ENCODE results near the gene CCNF. TPM values are rescaled to one million over a fixed set of nuclear protein-coding genes. Genes with fewer than 3 reads are reported as not detected.
"Not testable (repeated sequence)": the region's sequence is repeated elsewhere in the genome, so short reads cannot be mapped to it uniquely, and the experiment has no call there.

CCNF gene
- total and polyA plus RNA-seq, 4 donors: 2.0 to 7.5 (median 2.8) TPM

- Histone ChIP-seq H3K36me3 (ENCODE audit: control insufficient read depth in 4 of 4, insufficient read depth in 4 of 4, low read length in 4 of 4) (no peaks in the 10 kb centered on the region), H3K9ac (ENCODE audit: insufficient read depth in 1 of 2, low read length in 2 of 2) (no peak overlapping the region), H3K27ac (ENCODE audit: low read depth in 1 of 2, low read length in 1 of 2) (no peak overlapping the region), H3K27me3 (ENCODE audit: control insufficient read depth in 3 of 3, insufficient read depth in 3 of 3, low read length in 2 of 3) (no peaks in the 10 kb centered on the region), H3K4me3 (no peak overlapping the region), H3K9me3 (ENCODE audit: control insufficient read depth in 4 of 4, insufficient read depth in 3 of 4, low read length in 3 of 4) (peaks cover 0 to 5% (median 2%) of the 10 kb centered on the region in 4 donors), H3K4me1 (ENCODE audit: control insufficient read depth in 5 of 5, insufficient read depth in 5 of 5, low read length in 5 of 5) (no peaks in the 10 kb centered on the region)
- TF ChIP-seq, protein P1, sequence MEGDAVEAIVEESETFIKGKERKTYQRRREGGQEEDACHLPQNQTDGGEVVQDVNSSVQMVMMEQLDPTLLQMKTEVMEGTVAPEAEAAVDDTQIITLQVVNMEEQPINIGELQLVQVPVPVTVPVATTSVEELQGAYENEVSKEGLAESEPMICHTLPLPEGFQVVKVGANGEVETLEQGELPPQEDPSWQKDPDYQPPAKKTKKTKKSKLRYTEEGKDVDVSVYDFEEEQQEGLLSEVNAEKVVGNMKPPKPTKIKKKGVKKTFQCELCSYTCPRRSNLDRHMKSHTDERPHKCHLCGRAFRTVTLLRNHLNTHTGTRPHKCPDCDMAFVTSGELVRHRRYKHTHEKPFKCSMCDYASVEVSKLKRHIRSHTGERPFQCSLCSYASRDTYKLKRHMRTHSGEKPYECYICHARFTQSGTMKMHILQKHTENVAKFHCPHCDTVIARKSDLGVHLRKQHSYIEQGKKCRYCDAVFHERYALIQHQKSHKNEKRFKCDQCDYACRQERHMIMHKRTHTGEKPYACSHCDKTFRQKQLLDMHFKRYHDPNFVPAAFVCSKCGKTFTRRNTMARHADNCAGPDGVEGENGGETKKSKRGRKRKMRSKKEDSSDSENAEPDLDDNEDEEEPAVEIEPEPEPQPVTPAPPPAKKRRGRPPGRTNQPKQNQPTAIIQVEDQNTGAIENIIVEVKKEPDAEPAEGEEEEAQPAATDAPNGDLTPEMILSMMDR (IDR thresholded peaks at IDR 0.05; ENCODE audit: control extremely low read depth, extremely low read depth): no peak
- ATAC-seq (ENCODE audit: insufficient read depth, low FRiP score) (peak; percentile 69), DNase-seq (no peak)
- WGBS, 2 donors: 64 to 70% methylated on average over 3 of the region's 3 CpGs
Observed at GRCh38 chr16:2385190-2385836, 43.9 kb upstream of the CCNF start.

- not testable (repeated sequence) for H3K27me3 ChIP-seq (ENCODE audit: control insufficient read depth in 3 of 3, insufficient read depth in 3 of 3, low read length in 2 of 3); H3K4me1 ChIP-seq (ENCODE audit: control insufficient read depth in 5 of 5, insufficient read depth in 5 of 5, low read length in 5 of 5); H3K9me3 ChIP-seq (ENCODE audit: control insufficient read depth in 4 of 4, insufficient read depth in 3 of 4, low read length in 3 of 4); H3K4me3 ChIP-seq; ATAC-seq (ENCODE audit: insufficient read depth, low FRiP score); H3K9ac ChIP-seq (ENCODE audit: insufficient read depth in 1 of 2, low read length in 2 of 2); H3K36me3 ChIP-seq (ENCODE audit: control insufficient read depth in 4 of 4, insufficient read depth in 4 of 4, low read length in 4 of 4); H3K27ac ChIP-seq (ENCODE audit: low read depth in 1 of 2, low read length in 1 of 2)
- WGBS, 2 donors: 70 to 81% methylated on average over 19 of the region's 19 CpGs
- peak in 1 of 3 donors; percentile 16 for DNase-seq
Observed at GRCh38 chr16:2385982-2386381, 43.3 kb upstream of the CCNF start.

DNA sequence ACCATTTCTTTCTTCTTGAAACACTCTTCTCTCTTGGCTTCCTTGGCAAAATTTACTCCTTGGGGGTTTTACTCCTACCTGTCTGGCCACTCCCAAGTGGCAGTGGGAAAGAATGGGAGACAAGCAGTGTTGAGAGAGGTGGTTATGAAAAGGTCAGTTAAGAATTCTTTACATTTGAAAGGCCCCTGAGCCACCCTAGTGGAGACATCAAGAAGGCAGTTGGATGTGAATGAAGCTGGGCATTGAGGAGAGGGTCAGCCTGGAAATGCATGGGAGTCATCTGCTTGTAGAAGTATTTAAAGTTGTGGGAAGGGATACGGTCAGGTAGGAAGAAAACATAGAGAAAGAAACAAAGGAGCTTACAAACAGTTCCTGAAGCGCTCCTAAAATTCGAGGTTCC, 42.3 kb upstream of the CCNF start:
- H3K36me3 ChIP-seq (ENCODE audit: control insufficient read depth in 4 of 4, insufficient read depth in 4 of 4, low read length in 4 of 4): no peaks in the 10 kb centered on the region
- DNase-seq: no peak
- H3K4me1 ChIP-seq (ENCODE audit: control insufficient read depth in 5 of 5, insufficient read depth in 5 of 5, low read length in 5 of 5): no peaks in the 10 kb centered on the region
- peaks cover 0 to 5% (median 2%) of the 10 kb centered on the region in 4 donors for H3K9me3 ChIP-seq (ENCODE audit: control insufficient read depth in 4 of 4, insufficient read depth in 3 of 4, low read length in 3 of 4)
- H3K9ac ChIP-seq (ENCODE audit: insufficient read depth in 1 of 2, low read length in 2 of 2): no peak overlapping the region
- no peak overlapping the region for H3K27ac ChIP-seq (ENCODE audit: low read depth in 1 of 2, low read length in 1 of 2)
- H3K27me3 ChIP-seq (ENCODE audit: control insufficient read depth in 3 of 3, insufficient read depth in 3 of 3, low read length in 2 of 3): no peaks in the 10 kb centered on the region
- no peak for ATAC-seq (ENCODE audit: insufficient read depth, low FRiP score)
- 66 to 73% methylated on average over 3 of the region's 3 CpGs for WGBS, 2 donors
- TF ChIP-seq, protein P1 (IDR thresholded peaks at IDR 0.05; ENCODE audit: control extremely low read depth, extremely low read depth): no peak
- H3K4me3 ChIP-seq: no peak overlapping the region

- no peaks in the 10 kb centered on the region for H3K27me3 ChIP-seq (ENCODE audit: control insufficient read depth in 3 of 3, insufficient read depth in 3 of 3, low read length in 2 of 3)
- H3K9me3 ChIP-seq (ENCODE audit: control insufficient read depth in 4 of 4, insufficient read depth in 3 of 4, low read length in 3 of 4): peaks cover 0 to 5% (median 2%) of the 10 kb centered on the region in 4 donors
- TF ChIP-seq, protein P1 (IDR thresholded peaks at IDR 0.05; ENCODE audit: control extremely low read depth, extremely low read depth): no peak
- H3K9ac ChIP-seq (ENCODE audit: insufficient read depth in 1 of 2, low read length in 2 of 2): no peak overlapping the region
- 82 to 90% methylated on average over 3 of the region's 3 CpGs for WGBS, 2 donors
- no peaks in the 10 kb centered on the region for H3K4me1 ChIP-seq (ENCODE audit: control insufficient read depth in 5 of 5, insufficient read depth in 5 of 5, low read length in 5 of 5)
- no peak overlapping the region for H3K4me3 ChIP-seq
- DNase-seq (no peak), ATAC-seq (ENCODE audit: insufficient read depth, low FRiP score) (no peak)
- no peaks in the 10 kb centered on the region for H3K36me3 ChIP-seq (ENCODE audit: control insufficient read depth in 4 of 4, insufficient read depth in 4 of 4, low read length in 4 of 4)
- H3K27ac ChIP-seq (ENCODE audit: low read depth in 1 of 2, low read length in 1 of 2): no peak overlapping the region
Observed at GRCh38 chr16:2388139-2388874, 40.9 kb upstream of the CCNF start.
